ENCODE data around the gene NR1H3.

NR1H3 gene

GRCh38 chr11:47244448-47245350, 13.1 kb upstream of the NR1H3 start:
- TF ChIP-seq TEAD4 (IDR thresholded peaks at IDR 0.05) (no peak), REST (IDR thresholded peaks at IDR 0.05; ENCODE audit: low read depth) (no peak), EGR1 (IDR thresholded peaks at IDR 0.05) (no peak), USF1 (IDR thresholded peaks at IDR 0.05) (no peak), CREB1 (IDR thresholded peaks at IDR 0.05; ENCODE audit: low read depth) (no peak), RAD21 (IDR thresholded peaks at IDR 0.05; ENCODE audit: low read depth) (no peak), TCF12 (IDR thresholded peaks at IDR 0.05; ENCODE audit: low read depth) (no peak), CEBPB (IDR thresholded peaks at IDR 0.05) (no peak), EP300 (IDR thresholded peaks at IDR 0.05; ENCODE audit: borderline replicate concordance) (no peak), TAF1 (IDR thresholded peaks at IDR 0.05; ENCODE audit: low read depth) (no peak), NFIC (IDR thresholded peaks at IDR 0.05) (no peak), ZBTB7A (IDR thresholded peaks at IDR 0.05; ENCODE audit: low read depth) (no peak), FOXM1 (IDR thresholded peaks at IDR 0.05; ENCODE audit: borderline replicate concordance, low read depth) (no peak), YY1 (IDR thresholded peaks at IDR 0.05; ENCODE audit: low read depth) (no peak), MAX (IDR thresholded peaks at IDR 0.05) (no peak)

- TF ChIP-seq MAX (IDR thresholded peaks at IDR 0.05) (no peak), FOXM1 (IDR thresholded peaks at IDR 0.05; ENCODE audit: borderline replicate concordance, low read depth) (no peak), ZBTB7A (IDR thresholded peaks at IDR 0.05; ENCODE audit: low read depth) (no peak), TAF1 (IDR thresholded peaks at IDR 0.05; ENCODE audit: low read depth) (no peak), CEBPB (IDR thresholded peaks at IDR 0.05) (no peak), NFIC (IDR thresholded peaks at IDR 0.05) (no peak), USF1 (IDR thresholded peaks at IDR 0.05) (no peak), EGR1 (IDR thresholded peaks at IDR 0.05) (no peak), CREB1 (IDR thresholded peaks at IDR 0.05; ENCODE audit: low read depth) (no peak), YY1 (IDR thresholded peaks at IDR 0.05; ENCODE audit: low read depth) (no peak)
Measured at GRCh38 chr11:47245611-47246357, 12.0 kb upstream of the NR1H3 start.

- TF ChIP-seq TEAD4 (IDR thresholded peaks at IDR 0.05) (no peak), EGR1 (IDR thresholded peaks at IDR 0.05) (no peak), TAF1 (IDR thresholded peaks at IDR 0.05; ENCODE audit: low read depth) (no peak)
Measured at GRCh38 chr11:47247502-47247901, 10.3 kb upstream of the NR1H3 start.

GRCh38 chr11:47248304-47248663, 9.5 kb upstream of the NR1H3 start:
- no peak for TF ChIP-seq USF1 (IDR thresholded peaks at IDR 0.05)
- TF ChIP-seq MAX (IDR thresholded peaks at IDR 0.05): no peak
- no peak for TF ChIP-seq TAF1 (IDR thresholded peaks at IDR 0.05; ENCODE audit: low read depth)
- TF ChIP-seq EP300 (IDR thresholded peaks at IDR 0.05; ENCODE audit: borderline replicate concordance): no peak
- TF ChIP-seq CREB1 (IDR thresholded peaks at IDR 0.05; ENCODE audit: low read depth): no peak
- TF ChIP-seq EGR1 (IDR thresholded peaks at IDR 0.05): no peak
- TF ChIP-seq TEAD4 (IDR thresholded peaks at IDR 0.05): no peak
- no peak for TF ChIP-seq RAD21 (IDR thresholded peaks at IDR 0.05; ENCODE audit: low read depth)
- no peak for TF ChIP-seq NFIC (IDR thresholded peaks at IDR 0.05)
- TF ChIP-seq ZBTB7A (IDR thresholded peaks at IDR 0.05; ENCODE audit: low read depth): no peak
- no peak for TF ChIP-seq CEBPB (IDR thresholded peaks at IDR 0.05)
- TF ChIP-seq YY1 (IDR thresholded peaks at IDR 0.05; ENCODE audit: low read depth): no peak
- no peak for TF ChIP-seq TCF12 (IDR thresholded peaks at IDR 0.05; ENCODE audit: low read depth)
- TF ChIP-seq REST (IDR thresholded peaks at IDR 0.05; ENCODE audit: low read depth): no peak
- no peak for TF ChIP-seq FOXM1 (IDR thresholded peaks at IDR 0.05; ENCODE audit: borderline replicate concordance, low read depth)
